ENCODE measurements around the gene SLC25A38.
A peak's percentile ranks its signal among the peaks of the same experiment; 100 is the strongest.
"Not testable (repeated sequence)": the region's sequence is repeated elsewhere in the genome, so short reads cannot be mapped to it uniquely, and the experiment has no call there.

Gene SLC25A38

GRCh38 chr3:39407773-39408492, 24.8 kb downstream of the SLC25A38 start:
- DNase-seq (ENCODE audit: low spot score), result peak; percentile 44

GRCh38 chr3:39408493-39409372, 25.6 kb downstream of the SLC25A38 start:
- DNase-seq (ENCODE audit: low spot score), result peak; percentile 55

- DNase-seq (ENCODE audit: low spot score), result no peak
Observed at GRCh38 chr3:39409514-39410136, 26.5 kb downstream of the SLC25A38 start.

DNA sequence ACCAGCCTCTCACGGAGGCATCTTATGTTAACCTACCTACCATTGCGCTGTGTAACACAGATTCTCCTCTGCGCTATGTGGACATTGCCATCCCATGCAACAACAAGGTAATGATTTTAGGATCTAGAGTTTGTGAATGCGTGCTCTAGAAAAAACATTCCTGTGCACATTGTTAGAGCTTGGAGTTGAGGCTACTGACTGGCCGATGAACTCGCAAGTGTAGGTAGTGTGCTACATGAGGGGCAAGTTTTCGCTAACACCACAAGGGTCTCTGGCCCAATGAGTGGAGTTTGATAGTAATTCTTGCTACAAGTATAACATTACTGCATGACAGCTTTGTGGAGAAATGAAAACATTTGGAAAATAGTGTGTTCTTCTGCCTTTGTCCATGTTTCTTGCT, 27.7 kb downstream of the SLC25A38 start:
- no peak for DNase-seq (ENCODE audit: low spot score)

DNA sequence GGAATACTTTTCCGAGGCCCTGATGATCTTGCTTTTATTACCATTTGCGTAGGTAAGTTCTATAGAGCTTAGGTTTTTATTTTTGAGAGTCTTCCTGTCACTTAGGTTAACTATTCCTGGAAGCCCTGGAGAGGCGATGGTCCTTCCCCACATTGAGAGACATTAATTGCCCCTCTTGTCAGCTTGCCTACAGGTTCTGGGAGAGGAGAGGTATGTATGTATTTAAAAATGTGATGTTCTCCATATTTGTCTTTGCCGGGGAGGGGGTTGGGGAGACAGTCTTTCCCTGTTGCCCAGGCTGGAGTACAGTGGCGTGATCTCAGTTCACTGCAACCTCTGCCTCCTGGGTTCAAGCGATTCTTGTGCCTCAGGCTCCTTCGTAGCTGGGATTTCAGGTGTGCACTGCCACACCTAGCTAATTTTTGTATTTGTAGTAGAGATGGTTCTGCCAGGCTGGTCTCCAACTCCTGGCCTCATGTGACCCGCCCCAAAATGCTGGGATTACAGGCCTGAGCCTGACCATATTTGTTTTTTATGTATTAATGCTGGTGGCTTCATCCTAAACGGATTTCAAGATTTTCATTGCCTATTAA, 29.6 kb downstream of the SLC25A38 start:
- DNase-seq (ENCODE audit: low spot score), result no peak

GRCh38 chr3:39413691-39414420, 30.7 kb downstream of the SLC25A38 start:
- DNase-seq (ENCODE audit: low spot score), result peak; percentile 37

DNA sequence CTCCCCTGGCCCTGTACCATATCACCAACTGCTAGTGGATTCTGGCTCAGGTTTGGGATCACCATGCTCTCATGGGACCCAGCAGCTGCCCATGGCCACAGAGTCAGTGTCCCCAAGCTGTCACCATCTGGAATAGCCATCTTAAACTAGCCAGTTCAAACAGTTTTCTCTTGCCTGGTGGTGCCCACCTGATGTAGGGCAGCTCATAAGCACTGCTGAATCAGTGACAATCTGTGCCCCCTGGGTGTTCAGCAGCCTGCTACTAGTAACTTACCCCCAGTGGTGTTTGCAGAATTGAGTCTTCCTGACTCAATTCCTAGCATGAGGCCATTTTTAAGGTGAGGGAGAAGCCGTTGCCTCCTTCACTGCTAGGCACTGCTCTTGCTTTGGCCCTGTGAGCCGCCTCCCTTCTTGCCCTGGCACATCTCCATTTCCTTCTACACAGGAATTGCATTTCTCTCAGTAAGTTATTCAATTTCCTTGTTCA, 31.3 kb downstream of the SLC25A38 start:
- DNase-seq (ENCODE audit: low spot score), result peak; percentile 44

- not testable (repeated sequence) for DNase-seq (ENCODE audit: low spot score)
Observed at GRCh38 chr3:39415302-39415701, 32.1 kb downstream of the SLC25A38 start.

- peak; percentile 28 for DNase-seq (ENCODE audit: low spot score)
Observed at GRCh38 chr3:39415983-39416382, 32.8 kb downstream of the SLC25A38 start.

DNA sequence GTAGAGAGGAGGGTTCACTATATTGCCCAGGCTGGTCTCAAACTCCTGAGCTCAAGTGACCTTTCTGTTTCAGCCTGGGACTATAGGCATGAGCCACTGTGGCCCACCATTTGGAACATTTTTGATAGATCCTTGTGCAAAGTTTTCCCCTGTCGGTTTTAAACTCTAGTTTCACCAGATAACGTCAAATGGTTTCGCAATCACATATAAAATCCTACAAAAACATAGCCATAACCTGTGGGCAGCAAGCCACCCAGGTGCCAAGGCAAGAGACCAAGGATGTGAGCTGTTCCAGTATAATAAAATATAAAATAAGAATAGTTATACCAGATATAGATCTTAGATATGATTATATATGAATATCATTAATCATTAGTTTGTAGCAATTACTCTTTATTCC, 33.8 kb downstream of the SLC25A38 start:
- not testable (repeated sequence) for DNase-seq (ENCODE audit: low spot score)

DNA sequence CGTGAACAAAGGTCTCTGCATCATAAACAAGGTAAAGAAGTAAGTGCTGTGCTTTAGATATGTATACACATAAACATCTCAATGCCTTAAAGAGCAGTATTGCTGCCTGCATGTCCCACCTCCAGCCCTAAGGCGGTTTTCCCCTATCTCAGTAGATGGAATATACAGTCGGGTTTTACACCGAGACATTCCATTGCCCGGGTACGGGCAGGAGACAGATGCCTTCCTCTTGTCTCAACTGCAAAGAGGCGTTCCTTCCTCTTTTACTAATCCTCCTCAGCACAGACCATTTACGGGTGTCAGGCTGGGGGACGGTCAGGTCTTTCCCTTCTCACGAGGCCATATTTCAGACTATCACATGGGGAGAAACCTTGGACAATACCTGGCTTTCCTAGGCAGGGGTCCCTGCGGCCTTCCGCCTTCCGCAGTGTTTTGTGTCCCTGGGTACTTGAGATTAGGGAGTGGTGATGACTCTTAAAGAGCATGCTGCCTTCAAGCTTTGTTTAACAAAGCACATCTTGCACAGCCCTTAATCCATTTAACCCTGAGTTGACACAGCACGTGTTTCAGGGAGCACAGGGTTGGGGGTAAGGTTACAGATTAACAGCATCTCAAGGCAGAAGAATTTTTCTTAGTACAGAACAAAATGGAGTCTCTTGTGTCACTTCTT, 35.5 kb downstream of the SLC25A38 start:
- not testable (repeated sequence) for DNase-seq (ENCODE audit: low spot score)

DNA sequence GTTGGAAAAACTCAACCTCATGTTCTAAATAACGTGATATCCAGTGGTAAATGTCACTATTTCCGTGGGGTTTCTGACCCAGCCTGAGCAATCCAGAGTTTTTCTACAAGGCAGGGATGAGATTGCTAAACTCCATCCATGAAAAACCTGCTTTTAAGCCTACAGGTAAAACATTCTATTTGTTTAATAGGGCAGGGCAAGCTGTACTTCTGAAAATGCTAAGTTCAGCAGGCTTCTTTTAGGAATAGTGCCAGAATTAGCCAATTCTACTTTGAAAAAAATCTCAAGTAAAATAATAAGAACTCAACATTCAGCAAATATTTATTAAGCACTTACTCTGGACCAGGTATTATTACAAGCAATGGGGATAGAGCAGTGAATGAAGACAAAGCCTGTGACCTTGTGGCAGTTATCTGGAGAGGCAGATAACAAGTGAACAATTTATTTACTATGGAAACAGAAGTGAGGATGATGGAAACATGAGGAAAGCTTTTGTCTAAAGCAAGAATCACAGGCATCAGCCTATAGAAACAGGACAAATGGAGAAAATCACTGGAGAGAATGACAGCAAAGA, 36.7 kb downstream of the SLC25A38 start:
- no peak for DNase-seq (ENCODE audit: low spot score)

GRCh38 chr3:39420543-39420942, 37.4 kb downstream of the SLC25A38 start:
- no peak for DNase-seq (ENCODE audit: low spot score)

DNA sequence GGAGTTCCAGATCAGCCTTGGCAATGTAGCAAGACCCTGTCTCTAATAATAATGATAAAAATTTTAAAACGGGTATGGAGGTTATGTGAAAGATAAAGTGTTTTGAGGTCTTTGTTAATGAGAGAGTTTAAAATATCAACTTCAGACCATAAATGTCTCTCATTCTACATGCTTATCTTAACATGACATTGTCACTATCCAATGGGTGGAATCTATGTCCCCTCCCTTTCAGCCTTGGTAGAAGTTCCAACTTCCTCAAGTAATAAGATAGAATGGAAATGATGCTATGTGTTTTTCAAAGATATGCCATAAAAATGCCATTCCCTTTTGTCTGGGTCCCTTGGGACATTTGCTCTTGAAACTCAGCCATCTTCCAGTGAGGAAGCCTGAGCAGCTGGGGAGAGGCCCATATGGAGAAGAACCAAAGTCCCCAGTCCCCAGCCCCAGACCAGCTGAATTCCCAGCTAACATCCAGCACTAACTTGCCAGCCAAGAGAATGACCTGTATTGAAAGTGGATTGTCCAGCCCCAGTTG, 40.3 kb downstream of the SLC25A38 start:
- no peak for DNase-seq (ENCODE audit: low spot score)

- no peak for DNase-seq (ENCODE audit: low spot score)
Observed at GRCh38 chr3:39426312-39426711, 43.1 kb downstream of the SLC25A38 start.

DNA sequence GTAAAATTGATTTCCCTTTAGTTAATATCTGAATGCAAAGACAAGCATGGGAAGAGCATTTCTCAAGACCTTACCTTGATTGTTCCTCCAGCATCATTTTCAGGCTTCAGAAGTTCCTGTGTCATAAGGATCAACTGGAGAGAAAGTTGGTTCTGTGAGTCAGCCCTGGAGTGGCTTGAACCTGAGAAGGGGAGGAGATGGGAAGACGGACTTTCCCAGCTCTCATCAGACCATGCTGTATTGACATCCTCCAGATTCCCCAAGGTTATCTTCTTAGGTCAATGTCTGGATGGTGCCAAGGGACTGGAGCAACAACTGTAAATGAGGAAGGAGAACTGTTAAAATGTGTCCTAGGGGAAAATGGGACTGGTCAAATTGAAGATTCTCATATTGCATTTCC, 44.3 kb downstream of the SLC25A38 start:
- DNase-seq (ENCODE audit: low spot score), result no peak

DNA sequence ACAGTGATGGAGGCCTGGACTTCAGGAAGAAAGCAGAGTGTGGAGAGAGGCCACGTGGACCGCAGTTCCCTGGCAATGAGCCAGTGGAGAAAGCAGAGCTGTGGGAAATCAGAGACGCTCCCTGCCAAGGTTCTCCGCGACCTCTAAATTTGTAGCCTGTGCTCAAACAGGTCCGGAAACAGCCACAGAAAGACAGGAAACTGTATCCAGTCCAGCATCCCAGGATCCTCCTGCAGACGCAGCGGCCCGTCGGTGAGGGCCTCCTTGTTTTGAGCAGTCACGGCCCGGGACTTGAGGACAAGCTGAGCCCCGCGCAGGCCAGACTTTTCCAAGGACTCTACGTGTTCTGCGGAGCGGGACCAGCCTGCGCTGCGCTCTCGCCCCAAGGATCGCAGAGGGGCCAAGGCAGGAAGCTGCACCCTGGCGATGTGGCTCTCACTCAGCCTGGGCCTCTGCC, 45.6 kb downstream of the SLC25A38 start:
- DNase-seq (ENCODE audit: low spot score), result no peak

DNA sequence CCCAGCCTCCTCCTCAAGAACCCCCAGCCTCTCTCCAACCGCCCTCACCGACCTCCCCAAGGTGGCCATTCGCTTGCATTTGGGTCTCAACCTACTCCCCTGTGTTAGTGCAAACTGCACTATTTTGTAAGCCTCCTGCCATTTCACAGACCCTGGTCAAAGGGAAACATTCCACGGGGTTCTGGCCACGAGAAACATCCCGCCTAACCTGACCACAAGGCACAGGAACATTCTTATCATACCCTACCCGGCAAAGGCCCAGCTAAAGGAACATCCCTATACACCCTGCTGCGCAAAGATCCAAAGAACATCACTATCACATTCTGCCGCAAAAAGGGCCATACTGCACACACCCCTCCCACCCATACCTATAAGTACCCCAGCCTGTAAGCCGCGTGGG, 46.3 kb downstream of the SLC25A38 start:
- DNase-seq (ENCODE audit: low spot score), result no peak

- no peak for DNase-seq (ENCODE audit: low spot score)
Observed at GRCh38 chr3:39432342-39432741, 49.2 kb downstream of the SLC25A38 start.

GRCh38 chr3:39433642-39434041, 50.5 kb downstream of the SLC25A38 start:
- no peak for DNase-seq (ENCODE audit: low spot score)

Data from RKO (cell line).